ENCODE measurements around the gene ACSL3.

Gene ACSL3

DNA sequence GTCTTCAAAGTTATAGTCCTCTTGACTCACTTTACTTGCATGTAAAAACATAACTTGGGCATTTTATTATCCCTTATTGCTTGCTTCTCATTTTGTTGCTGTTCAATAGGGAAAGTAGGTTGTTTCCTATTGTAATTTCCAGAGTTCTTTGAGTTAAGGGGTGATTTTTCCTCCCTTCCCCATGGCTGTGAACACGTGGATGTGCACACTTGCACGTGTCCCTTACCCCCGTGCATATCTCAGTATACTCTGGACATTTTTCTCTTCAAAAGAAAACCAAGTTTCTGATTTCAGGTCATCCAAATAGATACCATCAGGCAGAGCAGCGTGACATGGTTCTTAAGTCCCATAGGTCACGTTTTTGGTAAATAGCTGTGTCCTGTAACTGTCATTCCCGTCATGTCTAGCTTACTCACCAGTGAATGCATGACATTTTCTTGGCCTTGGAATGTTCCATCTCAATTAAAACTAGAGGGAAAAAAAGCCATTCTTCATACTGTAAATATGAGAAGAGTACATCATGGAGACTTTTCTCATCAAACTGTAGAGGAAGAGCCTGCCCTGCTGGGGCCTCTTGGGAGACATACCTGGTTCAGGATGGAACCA lies 107.8 kb downstream of the ACSL3 start:
- no peaks in the 10 kb centered on the region for H3K4me1 ChIP-seq (ENCODE audit: insufficient read depth, low read length, poor library complexity, severe bottlenecking)
- H3K9me3 ChIP-seq (ENCODE audit: insufficient read depth, low read depth, low read length): no peaks in the 10 kb centered on the region
- H3F3A ChIP-seq (ENCODE audit: low read depth): no peaks in the 10 kb centered on the region
- no peaks in the 10 kb centered on the region for H3K27me3 ChIP-seq (ENCODE audit: insufficient read depth, low read length, poor library complexity, severe bottlenecking)
- H3K79me2 ChIP-seq (ENCODE audit: insufficient read depth, low read length): no peaks in the 10 kb centered on the region
- no peak overlapping the region for H2AFZ ChIP-seq (ENCODE audit: low read length)
- no peak overlapping the region for H3K4me2 ChIP-seq (ENCODE audit: low read depth, low read length, poor library complexity, severe bottlenecking)
- H3K36me3 ChIP-seq (ENCODE audit: insufficient read depth, low read length): no peaks in the 10 kb centered on the region
- H3K9me2 ChIP-seq (replicated peaks; ENCODE audit: low read depth, low read length): no peaks in the 10 kb centered on the region
- no peaks in the 10 kb centered on the region for H4K20me1 ChIP-seq (ENCODE audit: insufficient read depth, low read length, poor library complexity, severe bottlenecking)
- no peak overlapping the region for H3K4me3 ChIP-seq (ENCODE audit: low read length, poor library complexity, severe bottlenecking)
- TF ChIP-seq EZH2phosphoT487 (IDR thresholded peaks at IDR 0.05; ENCODE audit: borderline replicate concordance): no peak
- no peak for TF ChIP-seq CTCF (conservative IDR thresholded peaks at IDR 0.05; ENCODE audit: low read length)
- H3K9ac ChIP-seq (ENCODE audit: low read depth, low read length, poor library complexity, severe bottlenecking): no peak overlapping the region

GRCh38 chr2:222969491-222969890 lies 108.7 kb downstream of the ACSL3 start:
- no peak overlapping the region for H3K4me2 ChIP-seq (ENCODE audit: low read depth, low read length, poor library complexity, severe bottlenecking)
- H3K4me1 ChIP-seq (ENCODE audit: insufficient read depth, low read length, poor library complexity, severe bottlenecking): no peaks in the 10 kb centered on the region
- no peaks in the 10 kb centered on the region for H3K79me2 ChIP-seq (ENCODE audit: insufficient read depth, low read length)
- H2AFZ ChIP-seq (ENCODE audit: low read length): no peak overlapping the region
- no peaks in the 10 kb centered on the region for H3K27me3 ChIP-seq (ENCODE audit: insufficient read depth, low read length, poor library complexity, severe bottlenecking)
- H3K9me3 ChIP-seq (ENCODE audit: insufficient read depth, low read depth, low read length): no peaks in the 10 kb centered on the region
- no peaks in the 10 kb centered on the region for H3K9me2 ChIP-seq (replicated peaks; ENCODE audit: low read depth, low read length)
- no peak overlapping the region for H3K9ac ChIP-seq (ENCODE audit: low read depth, low read length, poor library complexity, severe bottlenecking)
- TF ChIP-seq CTCF (conservative IDR thresholded peaks at IDR 0.05; ENCODE audit: low read length): no peak
- H4K20me1 ChIP-seq (ENCODE audit: insufficient read depth, low read length, poor library complexity, severe bottlenecking): no peaks in the 10 kb centered on the region
- H3F3A ChIP-seq (ENCODE audit: low read depth): no peaks in the 10 kb centered on the region
- H3K4me3 ChIP-seq (ENCODE audit: low read length, poor library complexity, severe bottlenecking): no peak overlapping the region
- no peaks in the 10 kb centered on the region for H3K36me3 ChIP-seq (ENCODE audit: insufficient read depth, low read length)

DNA sequence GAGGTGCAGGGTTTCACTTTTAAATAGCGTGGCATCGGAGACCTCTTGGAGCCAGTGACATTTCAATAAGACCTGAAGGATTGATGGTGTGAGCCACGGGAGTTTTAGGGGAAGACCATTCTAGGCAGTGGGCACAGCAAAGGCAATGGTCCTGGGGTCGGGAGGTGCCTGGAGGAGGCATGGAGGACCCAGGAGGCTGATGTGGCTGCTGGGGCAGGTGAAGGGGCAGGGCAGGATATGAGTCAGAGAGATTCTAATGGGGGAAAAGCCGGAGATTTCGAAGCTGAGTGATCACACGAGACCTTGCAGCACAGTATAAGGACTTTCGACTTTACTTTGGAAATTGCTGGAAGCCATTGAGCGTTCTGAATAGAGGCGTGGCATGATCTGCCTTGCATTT lies 111.6 kb downstream of the ACSL3 start:
- no peaks in the 10 kb centered on the region for H3K36me3 ChIP-seq (ENCODE audit: insufficient read depth, low read length)
- H3K4me3 ChIP-seq (ENCODE audit: low read length, poor library complexity, severe bottlenecking): no peak overlapping the region
- no peaks in the 10 kb centered on the region for H3K9me2 ChIP-seq (replicated peaks; ENCODE audit: low read depth, low read length)
- no peaks in the 10 kb centered on the region for H3K79me2 ChIP-seq (ENCODE audit: insufficient read depth, low read length)
- H3F3A ChIP-seq (ENCODE audit: low read depth): no peaks in the 10 kb centered on the region
- no peak overlapping the region for H3K9ac ChIP-seq (ENCODE audit: low read depth, low read length, poor library complexity, severe bottlenecking)
- no peaks in the 10 kb centered on the region for H3K9me3 ChIP-seq (ENCODE audit: insufficient read depth, low read depth, low read length)
- no peaks in the 10 kb centered on the region for H3K27me3 ChIP-seq (ENCODE audit: insufficient read depth, low read length, poor library complexity, severe bottlenecking)
- no peak for TF ChIP-seq EZH2phosphoT487 (IDR thresholded peaks at IDR 0.05; ENCODE audit: borderline replicate concordance)
- no peak for TF ChIP-seq CTCF (conservative IDR thresholded peaks at IDR 0.05; ENCODE audit: low read length)
- H3K4me2 ChIP-seq (ENCODE audit: low read depth, low read length, poor library complexity, severe bottlenecking): no peak overlapping the region
- H4K20me1 ChIP-seq (ENCODE audit: insufficient read depth, low read length, poor library complexity, severe bottlenecking): no peaks in the 10 kb centered on the region
- no peak overlapping the region for H2AFZ ChIP-seq (ENCODE audit: low read length)
- H3K4me1 ChIP-seq (ENCODE audit: insufficient read depth, low read length, poor library complexity, severe bottlenecking): no peaks in the 10 kb centered on the region

Data from Loucy (cell line).